Tibial nerve (tissue), 3 donors: ENCODE results near the gene TNIP2.

Experiments used
- POLR2A ChIP-seq, 2 donors: fragments of 450-650 bp; IDR thresholded peaks; one replicate each; pipeline ENCODE4 v1.6.1; 2017; ENCODE audit warnings: antibody characterized with exemption in 2 of 2, mild to moderate bottlenecking in 2 of 2, moderate library complexity in 2 of 2
- TF ChIP-seq, protein P1 (sequence below), 5 experiments: fragments of 200-600 bp in 3 of 5; fragments of 450-650 bp in 2 of 5; sonication (generic) in 3 of 5; IDR thresholded peaks; one replicate each; pipeline ENCODE4 v1.5.1; 2016 to 2019; ENCODE audit warnings: antibody characterized with exemption in 5 of 5, mild to moderate bottlenecking in 3 of 5, moderate library complexity in 2 of 5

DNA sequence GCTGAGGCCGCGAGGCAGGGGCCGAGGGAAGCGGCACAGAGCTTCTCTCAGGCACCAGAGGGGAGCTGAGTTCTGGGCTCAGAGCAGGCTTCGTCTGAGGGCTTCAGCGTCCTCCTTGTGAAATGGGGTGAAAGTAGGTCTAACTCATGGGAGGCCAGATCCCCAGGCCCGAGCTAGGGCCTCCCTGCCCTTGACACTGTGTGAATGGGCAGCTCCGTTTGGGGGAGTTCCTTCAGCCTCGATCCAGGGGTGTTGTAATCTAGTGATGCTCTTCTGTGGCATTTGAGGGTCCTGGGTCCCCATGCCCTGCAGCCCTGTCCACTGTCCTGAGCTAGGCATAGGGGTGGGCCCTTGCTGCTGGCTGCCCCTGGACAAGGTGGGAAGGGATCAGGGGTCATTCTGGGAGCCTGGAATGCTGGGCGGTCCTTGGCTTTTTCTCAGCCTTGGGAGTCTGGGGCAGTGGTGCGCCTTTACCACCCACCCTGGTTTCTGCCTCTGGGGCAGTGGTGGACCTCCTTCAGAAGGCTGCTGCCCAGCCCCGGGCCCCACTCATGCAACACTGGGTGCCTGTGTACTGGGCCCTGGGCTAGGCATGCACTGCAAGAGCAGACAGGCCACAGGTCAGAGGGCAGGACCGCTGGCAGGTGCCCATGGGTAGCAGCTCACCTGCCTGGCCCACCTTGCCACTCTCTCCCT, 40.9 kb upstream of the TNIP2 start:
- TF ChIP-seq, protein P1, sequence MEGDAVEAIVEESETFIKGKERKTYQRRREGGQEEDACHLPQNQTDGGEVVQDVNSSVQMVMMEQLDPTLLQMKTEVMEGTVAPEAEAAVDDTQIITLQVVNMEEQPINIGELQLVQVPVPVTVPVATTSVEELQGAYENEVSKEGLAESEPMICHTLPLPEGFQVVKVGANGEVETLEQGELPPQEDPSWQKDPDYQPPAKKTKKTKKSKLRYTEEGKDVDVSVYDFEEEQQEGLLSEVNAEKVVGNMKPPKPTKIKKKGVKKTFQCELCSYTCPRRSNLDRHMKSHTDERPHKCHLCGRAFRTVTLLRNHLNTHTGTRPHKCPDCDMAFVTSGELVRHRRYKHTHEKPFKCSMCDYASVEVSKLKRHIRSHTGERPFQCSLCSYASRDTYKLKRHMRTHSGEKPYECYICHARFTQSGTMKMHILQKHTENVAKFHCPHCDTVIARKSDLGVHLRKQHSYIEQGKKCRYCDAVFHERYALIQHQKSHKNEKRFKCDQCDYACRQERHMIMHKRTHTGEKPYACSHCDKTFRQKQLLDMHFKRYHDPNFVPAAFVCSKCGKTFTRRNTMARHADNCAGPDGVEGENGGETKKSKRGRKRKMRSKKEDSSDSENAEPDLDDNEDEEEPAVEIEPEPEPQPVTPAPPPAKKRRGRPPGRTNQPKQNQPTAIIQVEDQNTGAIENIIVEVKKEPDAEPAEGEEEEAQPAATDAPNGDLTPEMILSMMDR (IDR thresholded peaks at IDR 0.05) = no peak
- no peak for TF ChIP-seq POLR2A (IDR thresholded peaks at IDR 0.05)
